Transverse colon (tissue), 3 donors: ENCODE data around the gene MSL2.

Experiments
- CTCF ChIP-seq, 5 experiments: fragments of 200-600 bp in 3 of 5; fragments of 450-650 bp in 2 of 5; sonication (generic) in 3 of 5; IDR thresholded peaks; 1 replicate in 2 of 5; 2 replicates in 3 of 5; pipeline ENCODE4 v1.5.1; 2016 to 2017; ENCODE audit warnings: antibody characterized with exemption in 5 of 5, inconsistent platforms in 3 of 5, mild to moderate bottlenecking in 2 of 5, moderate library complexity in 1 of 5
- POLR2A ChIP-seq: fragments of 450-650 bp; IDR thresholded peaks from one replicate; pipeline ENCODE4 v1.6.1; 2016; ENCODE audit warnings: antibody characterized with exemption, mild to moderate bottlenecking, moderate library complexity

- no peak for TF ChIP-seq CTCF (IDR thresholded peaks at IDR 0.05)
- TF ChIP-seq POLR2A: no peak
These were observed 22.1 kb downstream of the MSL2 start for GRCh38 chr3:136173939-136174490.
